ENCODE results near the gene POU3F1.

DNA sequence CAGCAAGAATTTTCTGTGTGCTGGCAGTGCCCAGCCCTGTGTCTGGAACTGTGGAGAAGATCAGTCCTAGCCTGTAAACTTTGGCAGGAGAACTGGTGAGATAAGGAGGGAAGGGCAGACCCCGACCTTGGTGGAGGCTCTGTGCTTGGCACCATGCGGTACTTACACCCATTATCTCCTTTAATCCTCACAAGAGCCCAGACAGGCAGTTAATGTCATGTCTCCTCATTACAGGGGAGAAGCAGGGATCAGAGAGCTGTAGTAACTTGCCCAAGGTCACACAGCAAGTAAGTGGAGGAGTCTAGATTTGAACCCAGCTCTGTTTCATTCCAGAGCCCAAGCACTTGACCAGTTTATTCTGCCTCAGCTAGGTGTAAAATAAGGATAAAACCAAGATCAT is 13.9 kb upstream of the POU3F1 start:
- TF ChIP-seq, protein P1, sequence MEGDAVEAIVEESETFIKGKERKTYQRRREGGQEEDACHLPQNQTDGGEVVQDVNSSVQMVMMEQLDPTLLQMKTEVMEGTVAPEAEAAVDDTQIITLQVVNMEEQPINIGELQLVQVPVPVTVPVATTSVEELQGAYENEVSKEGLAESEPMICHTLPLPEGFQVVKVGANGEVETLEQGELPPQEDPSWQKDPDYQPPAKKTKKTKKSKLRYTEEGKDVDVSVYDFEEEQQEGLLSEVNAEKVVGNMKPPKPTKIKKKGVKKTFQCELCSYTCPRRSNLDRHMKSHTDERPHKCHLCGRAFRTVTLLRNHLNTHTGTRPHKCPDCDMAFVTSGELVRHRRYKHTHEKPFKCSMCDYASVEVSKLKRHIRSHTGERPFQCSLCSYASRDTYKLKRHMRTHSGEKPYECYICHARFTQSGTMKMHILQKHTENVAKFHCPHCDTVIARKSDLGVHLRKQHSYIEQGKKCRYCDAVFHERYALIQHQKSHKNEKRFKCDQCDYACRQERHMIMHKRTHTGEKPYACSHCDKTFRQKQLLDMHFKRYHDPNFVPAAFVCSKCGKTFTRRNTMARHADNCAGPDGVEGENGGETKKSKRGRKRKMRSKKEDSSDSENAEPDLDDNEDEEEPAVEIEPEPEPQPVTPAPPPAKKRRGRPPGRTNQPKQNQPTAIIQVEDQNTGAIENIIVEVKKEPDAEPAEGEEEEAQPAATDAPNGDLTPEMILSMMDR (conservative IDR thresholded peaks at IDR 0.05; ENCODE audit: low read length), result no peak
- no peak for TF ChIP-seq EZH2phosphoT487 (IDR thresholded peaks at IDR 0.05; ENCODE audit: borderline replicate concordance, low read depth, low read length)
